Mesenchymal stem cell (in vitro differentiated cells and primary cell): ENCODE measurements around the gene DCLRE1C.

Experiments
- DNase-seq: peaks from one replicate; pipeline ENCODE4 v3.0.0-alpha.2; 2013
- H2AFZ ChIP-seq: one replicate; pipeline ENCODE4 v1.6.1; 2013; ENCODE audit warnings: low read depth, mild to moderate bottlenecking, control low read depth, inconsistent platforms, low read length, moderate library complexity
- H2AK5ac ChIP-seq: 2 replicates; pipeline ENCODE4 v1.6.1; 2013; ENCODE audit warnings: low read length, moderate library complexity, mild to moderate bottlenecking, inconsistent platforms; ENCODE audit not compliant: severe bottlenecking
- H2BK120ac ChIP-seq: one replicate; pipeline ENCODE4 v1.6.1; 2013; ENCODE audit warnings: low read depth, mild to moderate bottlenecking, inconsistent platforms, low read length, moderate library complexity
- H2BK12ac ChIP-seq, 2 experiments: one replicate each; pipeline ENCODE4 v1.6.1; 2013; ENCODE audit warnings: inconsistent platforms in 2 of 2, low read length in 2 of 2, mild to moderate bottlenecking in 2 of 2, moderate library complexity in 2 of 2, control low read depth in 1 of 2
- H2BK15ac ChIP-seq: one replicate; pipeline ENCODE4 v1.6.1; 2013; ENCODE audit warnings: mild to moderate bottlenecking, low read depth, inconsistent platforms; ENCODE audit not compliant: poor library complexity, severe bottlenecking
- H2BK5ac ChIP-seq: 2 replicates; pipeline ENCODE4 v1.6.1; 2013; ENCODE audit warnings: low read depth, mild to moderate bottlenecking, low read length, control low read depth, inconsistent platforms; ENCODE audit not compliant: poor library complexity, severe bottlenecking
- H3K14ac ChIP-seq, 2 experiments: one replicate each; pipeline ENCODE4 v1.6.1; 2013; ENCODE audit warnings: inconsistent platforms in 2 of 2, low read length in 2 of 2, control low read depth in 1 of 2, mild to moderate bottlenecking in 1 of 2, moderate library complexity in 1 of 2
- H3K18ac ChIP-seq, 2 experiments: one replicate each; pipeline ENCODE4 v1.6.1; 2013; ENCODE audit warnings: inconsistent platforms in 2 of 2, low read length in 2 of 2, control low read depth in 1 of 2, low read depth in 1 of 2, mild to moderate bottlenecking in 1 of 2
- H3K23ac ChIP-seq, 2 experiments: one replicate each; pipeline ENCODE4 v1.6.1; 2013; ENCODE audit warnings: inconsistent platforms in 2 of 2, low read length in 2 of 2, mild to moderate bottlenecking in 2 of 2, moderate library complexity in 2 of 2, control low read depth in 1 of 2
- H3K27ac ChIP-seq: 2 replicates; pipeline ENCODE4 v1.5.1; 2013; ENCODE audit warnings: mild to moderate bottlenecking, moderate library complexity, low read length, control low read depth, inconsistent platforms; ENCODE audit not compliant: poor library complexity, severe bottlenecking
- H3K27me3 ChIP-seq, 2 experiments: 2 replicates each; pipeline versions ENCODE4 v1.6.1 to v1.7.0; 2013; ENCODE audit warnings: low read length in 2 of 2, mild to moderate bottlenecking in 2 of 2, moderate library complexity in 2 of 2, control low read depth in 1 of 2, inconsistent platforms in 1 of 2; ENCODE audit not compliant: control insufficient read depth in 1 of 2, insufficient read depth in 1 of 2
- H3K36me3 ChIP-seq, 2 experiments: 2 replicates each; pipeline versions ENCODE4 v1.6.1 to v1.7.0; 2013; ENCODE audit warnings: low read length in 2 of 2, control low read depth in 1 of 2, inconsistent platforms in 1 of 2, low read depth in 1 of 2, mild to moderate bottlenecking in 1 of 2; ENCODE audit not compliant: insufficient read depth in 2 of 2, control insufficient read depth in 1 of 2
- H3K4ac ChIP-seq, 2 experiments: one replicate each; pipeline ENCODE4 v1.6.1; 2013; ENCODE audit warnings: inconsistent platforms in 2 of 2, low read length in 2 of 2, mild to moderate bottlenecking in 2 of 2, moderate library complexity in 2 of 2, control low read depth in 1 of 2, low read depth in 1 of 2
- H3K4me1 ChIP-seq: 2 replicates; pipeline ENCODE4 v1.6.1; 2013; ENCODE audit warnings: low read depth, low read length, control low read depth; ENCODE audit not compliant: control insufficient read depth, insufficient read depth
- H3K4me2 ChIP-seq: 2 replicates; pipeline ENCODE4 v1.6.1; 2013; ENCODE audit warnings: low read length, mild to moderate bottlenecking, inconsistent platforms; ENCODE audit not compliant: poor library complexity, severe bottlenecking
- H3K4me3 ChIP-seq, 2 experiments: 2 replicates each; pipeline versions ENCODE4 v1.5.1 to v1.7.0; 2013; ENCODE audit warnings: low read length in 2 of 2, mild to moderate bottlenecking in 2 of 2, control low read depth in 1 of 2, low read depth in 1 of 2; ENCODE audit not compliant: insufficient read depth in 1 of 2
- H3K79me1 ChIP-seq: replicated peaks from 2 replicates; pipeline ENCODE4 v1.6.1; 2013; ENCODE audit warnings: mild to moderate bottlenecking, control low read depth, low read length, inconsistent platforms; ENCODE audit not compliant: poor library complexity, severe bottlenecking
- H3K9ac ChIP-seq: 2 replicates; pipeline ENCODE4 v1.7.0; 2013; ENCODE audit warnings: mild to moderate bottlenecking, low read length, moderate library complexity
- H3K9me3 ChIP-seq: 2 replicates; pipeline ENCODE4 v1.7.0; 2013; ENCODE audit warnings: mild to moderate bottlenecking, low read length; ENCODE audit not compliant: control insufficient read depth
- H4K8ac ChIP-seq: one replicate; pipeline ENCODE4 v1.6.1; 2013; ENCODE audit warnings: inconsistent platforms, mild to moderate bottlenecking, low read length, moderate library complexity
- H4K91ac ChIP-seq: one replicate; pipeline ENCODE4 v1.6.1; 2013; ENCODE audit warnings: mild to moderate bottlenecking, low read length, inconsistent platforms
- WGBS: methylation state at CpG from one replicate; pipeline ENCODE4 v1.1.7; 2013; ENCODE audit warnings: mixed read lengths; 5-methylcytosine and 5-hydroxymethylcytosine counted together

Gene DCLRE1C

DNA sequence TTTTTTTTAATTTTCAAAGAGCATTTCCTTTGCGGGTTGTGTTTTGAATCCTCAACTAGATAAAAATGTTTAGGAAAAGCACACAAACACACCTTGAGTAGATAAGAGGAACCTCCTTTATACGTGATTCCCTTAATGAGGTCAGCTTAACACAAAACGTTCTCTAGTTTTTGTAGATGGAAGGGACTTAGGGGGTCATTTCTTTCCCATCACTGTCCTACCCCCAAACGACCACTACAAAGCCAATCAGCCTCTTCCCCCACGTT is 74.0 kb downstream of the DCLRE1C start:
- H3K4me1 ChIP-seq: peaks cover 7% of the 10 kb centered on the region
- no peak overlapping the region for H2BK15ac ChIP-seq
- H3K4ac ChIP-seq: no peak overlapping the region
- no peak overlapping the region for H4K91ac ChIP-seq
- H4K8ac ChIP-seq: no peak overlapping the region
- no peak overlapping the region for H2AK5ac ChIP-seq
- WGBS: no CpG with 5 or more reads among the region's 5 CpGs
- no peaks in the 10 kb centered on the region for H3K27me3 ChIP-seq
- no peak overlapping the region for H3K18ac ChIP-seq
- no peaks in the 10 kb centered on the region for H3K9me3 ChIP-seq
- H2AFZ ChIP-seq: no peak overlapping the region
- H3K4me2 ChIP-seq: peak overlapping the region; percentile 78
- peaks cover 21% of the 10 kb centered on the region for H3K79me1 ChIP-seq
- no peak overlapping the region for H2BK5ac ChIP-seq
- peak overlapping the region in 1 of 2 experiments; percentile 88 for H3K4me3 ChIP-seq
- H2BK120ac ChIP-seq: no peak overlapping the region
- H2BK12ac ChIP-seq: no peak overlapping the region
- H3K27ac ChIP-seq: no peak overlapping the region
- H3K23ac ChIP-seq: no peak overlapping the region
- H3K14ac ChIP-seq: no peak overlapping the region
- peaks cover 0 to 4% of the 10 kb centered on the region in 2 experiments for H3K36me3 ChIP-seq
- peak overlapping the region; percentile 99 for H3K9ac ChIP-seq
- no peak for DNase-seq

DNA sequence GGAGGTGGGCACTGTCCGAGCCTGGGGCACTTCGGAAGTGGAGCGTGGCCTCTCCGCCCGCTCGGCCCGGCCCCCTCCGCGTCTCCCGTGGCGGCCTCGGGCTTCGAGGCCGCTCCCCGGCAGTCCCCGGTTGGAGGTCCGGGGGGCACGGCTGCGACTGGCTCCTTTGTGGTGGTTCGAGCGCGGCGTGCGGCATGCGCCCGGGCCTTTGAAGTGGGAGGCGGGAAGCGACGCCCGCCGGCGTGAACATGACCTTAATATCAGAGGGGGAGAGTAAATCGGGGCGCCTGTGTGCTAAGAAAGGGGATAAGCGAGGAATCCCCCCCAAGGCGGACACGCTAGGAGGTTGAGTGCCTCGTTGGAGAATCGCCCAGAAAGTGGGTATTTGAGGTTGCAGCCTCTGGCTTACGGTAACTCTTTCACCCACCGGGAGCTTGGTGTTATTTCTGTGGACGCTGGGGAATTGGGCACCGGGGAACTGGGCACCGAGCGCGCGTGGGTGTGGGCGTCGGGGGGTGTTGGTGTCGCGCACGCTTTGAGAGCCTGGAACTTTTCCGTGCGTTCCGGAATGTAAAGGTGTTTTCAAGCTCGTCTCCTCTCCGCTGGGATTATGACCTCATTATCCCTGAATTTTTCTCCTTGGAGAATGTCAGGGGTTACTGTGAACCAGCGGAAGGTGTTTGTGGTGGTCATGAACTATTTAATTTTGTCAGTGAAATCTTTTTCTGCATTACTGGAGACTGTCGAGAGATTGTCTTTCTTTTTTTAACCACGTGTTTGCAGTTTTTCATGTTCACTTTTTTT is 74.6 kb downstream of the DCLRE1C start:
- peak overlapping the region in 1 of 2 experiments; percentile 24 for H2BK12ac ChIP-seq
- WGBS: under 1% methylated on average over 58 of the region's 60 CpGs
- H3K79me1 ChIP-seq: peaks cover 23% of the 10 kb centered on the region
- H3K27me3 ChIP-seq: no peaks in the 10 kb centered on the region
- peak overlapping the region in 1 of 2 experiments; percentile 33 for H3K4ac ChIP-seq
- H3K27ac ChIP-seq: no peak overlapping the region
- H2BK5ac ChIP-seq: peak overlapping the region; percentile 35
- peaks cover 7% of the 10 kb centered on the region for H3K4me1 ChIP-seq
- peak overlapping the region; percentile 48 for H2BK15ac ChIP-seq
- H3K14ac ChIP-seq: peak overlapping the region in 1 of 2 experiments; percentile 3
- no peak overlapping the region for H2AK5ac ChIP-seq
- peak overlapping the region; percentile 88 to 96 for H3K4me3 ChIP-seq
- H2AFZ ChIP-seq: peak overlapping the region; percentile 87
- H3K9ac ChIP-seq: peak overlapping the region; percentile 99
- no peak overlapping the region for H3K23ac ChIP-seq
- H3K9me3 ChIP-seq: no peaks in the 10 kb centered on the region
- no peak overlapping the region for H4K91ac ChIP-seq
- H3K36me3 ChIP-seq: peaks cover 0 to 4% of the 10 kb centered on the region in 2 experiments
- peak overlapping the region; percentile 78 for H3K4me2 ChIP-seq
- peak overlapping the region; percentile 34 to 75 for H3K18ac ChIP-seq
- no peak for DNase-seq
- peak overlapping the region; percentile 49 for H4K8ac ChIP-seq
- no peak overlapping the region for H2BK120ac ChIP-seq

DNA sequence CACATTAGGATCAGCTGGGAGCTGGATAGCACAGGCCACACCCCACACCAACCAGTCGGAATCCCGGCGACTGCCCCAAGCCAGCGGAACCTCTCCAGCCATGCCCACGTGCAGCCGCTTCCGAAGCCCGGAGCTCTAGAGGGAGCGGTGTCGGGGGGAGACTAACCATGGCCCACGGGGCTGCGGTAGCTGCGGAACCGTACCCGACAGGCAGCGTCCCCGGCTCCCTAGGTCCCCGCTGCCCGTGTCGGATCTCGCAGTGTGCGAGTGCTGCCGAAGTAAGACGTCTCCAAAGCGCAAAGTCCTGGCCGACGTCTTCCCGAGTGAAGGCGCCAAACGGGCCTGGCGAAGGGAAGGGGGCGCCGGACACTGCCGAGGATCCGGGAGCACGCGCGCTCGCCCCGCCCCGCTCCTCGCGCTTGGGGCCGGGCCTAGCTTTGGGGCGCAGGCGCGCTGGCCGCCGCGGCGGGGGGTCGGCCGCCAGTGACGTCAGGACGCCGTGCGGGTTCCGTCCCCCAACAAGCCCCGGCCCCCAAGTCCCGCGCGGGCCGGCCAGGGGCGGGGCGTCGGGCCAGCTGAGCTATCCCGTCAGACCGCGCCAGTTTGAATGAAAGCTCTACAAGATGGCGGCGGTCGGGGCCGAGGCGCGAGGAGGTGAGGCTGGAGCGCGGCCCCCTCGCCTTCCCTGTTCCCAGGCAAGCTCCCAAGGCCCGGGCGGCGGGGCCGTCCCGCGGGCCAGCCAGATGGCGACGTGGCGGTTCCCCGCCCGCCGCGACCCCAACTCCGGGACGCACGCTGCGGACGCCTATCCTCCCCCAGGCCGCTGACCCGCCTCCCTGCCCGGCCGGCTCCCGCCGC is 75.4 kb downstream of the DCLRE1C start, which contains the start of gene SUV39H2:
Gene SUV39H2, plus strand, starts transcription at position 601 of the 858 bp plus-strand sequence. Its CDS starts 23 bp downstream, at position 624.
- peaks cover 21% of the 10 kb centered on the region for H3K79me1 ChIP-seq
- peak within 1 kb of the TSS in 1 of 2 experiments; percentile 76 for H3K14ac ChIP-seq
- WGBS: under 1% methylated on average over 85 of the region's 102 CpGs
- peaks cover 0 to 4% of the 10 kb centered on the region in 2 experiments for H3K36me3 ChIP-seq
- peak within 1 kb of the TSS; percentile 39 for H4K91ac ChIP-seq
- peak within 1 kb of the TSS; percentile 87 for H2AFZ ChIP-seq
- H2BK12ac ChIP-seq: peak within 1 kb of the TSS in 1 of 2 experiments; percentile 24
- H3K4me1 ChIP-seq: peaks cover 7% of the 10 kb centered on the region
- peak within 1 kb of the TSS; percentile 78 for H3K4me2 ChIP-seq
- H3K4me3 ChIP-seq: peak within 1 kb of the TSS; percentile 92 to 96
- peak within 1 kb of the TSS; percentile 93 for H4K8ac ChIP-seq
- H3K9ac ChIP-seq: peak within 1 kb of the TSS; percentile 99
- peak within 1 kb of the TSS in 1 of 2 experiments; percentile 83 for H3K4ac ChIP-seq
- H3K9me3 ChIP-seq: no peaks in the 10 kb centered on the region
- H3K27ac ChIP-seq: peak within 1 kb of the TSS; percentile 90
- peak within 1 kb of the TSS; percentile 39 for H2BK120ac ChIP-seq
- no peaks in the 10 kb centered on the region for H3K27me3 ChIP-seq
- peak; percentile 95 for DNase-seq
- H3K23ac ChIP-seq: peak within 1 kb of the TSS in 1 of 2 experiments; percentile 46
- H2BK5ac ChIP-seq: peak within 1 kb of the TSS; percentile 69
- peak within 1 kb of the TSS; percentile 75 to 93 for H3K18ac ChIP-seq
- H2AK5ac ChIP-seq: no peak within 1 kb of the TSS
- H2BK15ac ChIP-seq: peak within 1 kb of the TSS; percentile 63

DNA sequence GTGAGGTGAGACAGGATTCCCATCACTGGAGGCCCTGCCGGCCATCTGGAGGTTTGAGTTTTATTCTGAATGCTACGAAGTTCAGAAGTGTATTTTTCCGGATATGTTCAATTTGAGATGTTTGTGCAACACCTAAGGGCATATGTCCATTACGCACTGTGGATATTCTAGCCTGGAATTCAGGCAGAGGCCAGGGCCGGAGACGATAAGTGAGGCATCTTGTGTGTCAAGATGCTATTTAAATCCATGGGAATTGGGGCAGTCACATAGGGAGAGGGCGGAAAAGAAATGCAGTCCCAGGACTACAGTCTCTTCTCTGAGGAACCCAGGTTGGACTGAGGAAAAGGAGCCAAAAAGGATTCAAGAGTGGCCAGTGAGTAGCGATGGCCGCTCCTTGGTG is 77.1 kb downstream of the DCLRE1C start:
- H3K23ac ChIP-seq: no peak overlapping the region
- no peak overlapping the region for H3K18ac ChIP-seq
- H4K91ac ChIP-seq: no peak overlapping the region
- H2AFZ ChIP-seq: no peak overlapping the region
- no peaks in the 10 kb centered on the region for H3K27me3 ChIP-seq
- H2BK12ac ChIP-seq: no peak overlapping the region
- no peak overlapping the region for H2BK15ac ChIP-seq
- no peak overlapping the region for H3K4ac ChIP-seq
- peak overlapping the region; percentile 99 for H3K9ac ChIP-seq
- no peak overlapping the region for H2BK120ac ChIP-seq
- no peak overlapping the region for H2AK5ac ChIP-seq
- H3K27ac ChIP-seq: no peak overlapping the region
- peaks cover 22% of the 10 kb centered on the region for H3K79me1 ChIP-seq
- H3K9me3 ChIP-seq: no peaks in the 10 kb centered on the region
- H4K8ac ChIP-seq: no peak overlapping the region
- H3K4me3 ChIP-seq: peak overlapping the region in 1 of 2 experiments; percentile 92
- no peak overlapping the region for H3K14ac ChIP-seq
- H2BK5ac ChIP-seq: no peak overlapping the region
- WGBS: 98% methylated on average over 9 of the region's 9 CpGs
- peaks cover 0 to 7% of the 10 kb centered on the region in 2 experiments for H3K36me3 ChIP-seq
- H3K4me1 ChIP-seq: peaks cover 7% of the 10 kb centered on the region
- peak overlapping the region; percentile 20 for H3K4me2 ChIP-seq
- no peak for DNase-seq
